ENCODE results near the gene PRX. TPM values are rescaled to one million over a fixed set of nuclear protein-coding genes. Genes with fewer than 3 reads are reported as not detected.

Gene PRX, protein sequence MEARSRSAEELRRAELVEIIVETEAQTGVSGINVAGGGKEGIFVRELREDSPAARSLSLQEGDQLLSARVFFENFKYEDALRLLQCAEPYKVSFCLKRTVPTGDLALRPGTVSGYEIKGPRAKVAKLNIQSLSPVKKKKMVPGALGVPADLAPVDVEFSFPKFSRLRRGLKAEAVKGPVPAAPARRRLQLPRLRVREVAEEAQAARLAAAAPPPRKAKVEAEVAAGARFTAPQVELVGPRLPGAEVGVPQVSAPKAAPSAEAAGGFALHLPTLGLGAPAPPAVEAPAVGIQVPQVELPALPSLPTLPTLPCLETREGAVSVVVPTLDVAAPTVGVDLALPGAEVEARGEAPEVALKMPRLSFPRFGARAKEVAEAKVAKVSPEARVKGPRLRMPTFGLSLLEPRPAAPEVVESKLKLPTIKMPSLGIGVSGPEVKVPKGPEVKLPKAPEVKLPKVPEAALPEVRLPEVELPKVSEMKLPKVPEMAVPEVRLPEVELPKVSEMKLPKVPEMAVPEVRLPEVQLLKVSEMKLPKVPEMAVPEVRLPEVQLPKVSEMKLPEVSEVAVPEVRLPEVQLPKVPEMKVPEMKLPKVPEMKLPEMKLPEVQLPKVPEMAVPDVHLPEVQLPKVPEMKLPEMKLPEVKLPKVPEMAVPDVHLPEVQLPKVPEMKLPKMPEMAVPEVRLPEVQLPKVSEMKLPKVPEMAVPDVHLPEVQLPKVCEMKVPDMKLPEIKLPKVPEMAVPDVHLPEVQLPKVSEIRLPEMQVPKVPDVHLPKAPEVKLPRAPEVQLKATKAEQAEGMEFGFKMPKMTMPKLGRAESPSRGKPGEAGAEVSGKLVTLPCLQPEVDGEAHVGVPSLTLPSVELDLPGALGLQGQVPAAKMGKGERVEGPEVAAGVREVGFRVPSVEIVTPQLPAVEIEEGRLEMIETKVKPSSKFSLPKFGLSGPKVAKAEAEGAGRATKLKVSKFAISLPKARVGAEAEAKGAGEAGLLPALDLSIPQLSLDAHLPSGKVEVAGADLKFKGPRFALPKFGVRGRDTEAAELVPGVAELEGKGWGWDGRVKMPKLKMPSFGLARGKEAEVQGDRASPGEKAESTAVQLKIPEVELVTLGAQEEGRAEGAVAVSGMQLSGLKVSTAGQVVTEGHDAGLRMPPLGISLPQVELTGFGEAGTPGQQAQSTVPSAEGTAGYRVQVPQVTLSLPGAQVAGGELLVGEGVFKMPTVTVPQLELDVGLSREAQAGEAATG (N-terminal part only)
- 3.0 TPM for polyA plus RNA-seq (2013)

GRCh38 chr19:40413291-40413845 lies at the start of gene PRX:
PRX (minus strand) TSS chr19:40413378; CDS start chr19:40407932, 5,446 bp downstream.
- Histone ChIP-seq H3K36me3 (ENCODE audit: control insufficient read depth in 4 of 4, insufficient read depth in 4 of 4, low read length in 3 of 4) (no peaks in the 10 kb centered on the region), H3K27ac (ENCODE audit: insufficient read depth in 1 of 2, low read depth in 1 of 2, low read length in 2 of 2, poor library complexity in 1 of 2, severe bottlenecking in 2 of 2) (no peak within 1 kb of the TSS), H3K4me1 (ENCODE audit: control extremely low read depth in 1 of 4, control insufficient read depth in 4 of 4, insufficient read depth in 4 of 4, low read length in 3 of 4) (peaks cover 5 to 83% (median 74%) of the 10 kb centered on the region in 4 experiments), H3K4me3 (ENCODE audit: control insufficient read depth in 1 of 7, extremely low read depth in 1 of 7, insufficient read depth in 4 of 7, low read depth in 2 of 7, low read length in 6 of 7) (peak within 1 kb of the TSS in 1 of 7 experiments; percentile 35), H3K9me3 (ENCODE audit: control extremely low read depth in 1 of 5, control insufficient read depth in 4 of 5, insufficient read depth in 2 of 5, low read depth in 1 of 5, low read length in 4 of 5) (no peaks in the 10 kb centered on the region), H3K27me3 (replicated peaks in 2 of 5; ENCODE audit: control insufficient read depth in 4 of 5, insufficient read depth in 5 of 5, low read length in 4 of 5) (no peaks in the 10 kb centered on the region)
- CTCF ChIA-PET: interaction anchor here (1.0 to 1.8 kb wide), 3 partner anchors 10 to 13 kb away, joined by 3 to 5 read pairs (median 4); partner anchors contain the start of gene SERTAD1
- WGBS (ENCODE audit: insufficient coverage): 28% methylated on average over 6 of the region's 18 CpGs
- DNase-seq: peak in 2 of 3 donors; percentile 49 to 59
- POLR2A ChIA-PET: interaction anchor here (1.7 kb wide), 1 partner anchor 13 kb away, joined by 5 read pairs; the partner anchor contains the start of gene SERTAD1

- H3K27me3 ChIP-seq (replicated peaks in 2 of 5; ENCODE audit: control insufficient read depth in 4 of 5, insufficient read depth in 5 of 5, low read length in 4 of 5): peaks cover 0 to 8% (median 3%) of the 10 kb centered on the region in 5 experiments
- WGBS (ENCODE audit: insufficient coverage): 51% methylated on average over 6 of the region's 7 CpGs
- ChIA-PET POLR2A (no interaction called here), CTCF (interaction anchor here (0.7 to 4.2 kb wide), 3 partner anchors 8 to 70 kb away, joined by 3 to 38 read pairs (median 4); no protein-coding TSS in a partner anchor)
- H3K9me3 ChIP-seq (ENCODE audit: control extremely low read depth in 1 of 5, control insufficient read depth in 4 of 5, insufficient read depth in 2 of 5, low read depth in 1 of 5, low read length in 4 of 5): no peaks in the 10 kb centered on the region
- no peak overlapping the region for H3K27ac ChIP-seq (ENCODE audit: insufficient read depth in 1 of 2, low read depth in 1 of 2, low read length in 2 of 2, poor library complexity in 1 of 2, severe bottlenecking in 2 of 2)
- no peak overlapping the region for H3K4me3 ChIP-seq (ENCODE audit: control insufficient read depth in 1 of 7, extremely low read depth in 1 of 7, insufficient read depth in 4 of 7, low read depth in 2 of 7, low read length in 6 of 7)
- H3K4me1 ChIP-seq (ENCODE audit: control extremely low read depth in 1 of 4, control insufficient read depth in 4 of 4, insufficient read depth in 4 of 4, low read length in 3 of 4): peaks cover 5 to 35% (median 23%) of the 10 kb centered on the region in 4 experiments
- peak in 2 of 3 donors; percentile 22 to 33 for DNase-seq
- peaks cover 0 to 5% (median 2%) of the 10 kb centered on the region in 4 experiments for H3K36me3 ChIP-seq (ENCODE audit: control insufficient read depth in 4 of 4, insufficient read depth in 4 of 4, low read length in 3 of 4)
Observed at GRCh38 chr19:40461669-40462221, 48.6 kb upstream of the PRX start.

- H3K27ac ChIP-seq (ENCODE audit: insufficient read depth in 1 of 2, low read depth in 1 of 2, low read length in 2 of 2, poor library complexity in 1 of 2, severe bottlenecking in 2 of 2): no peak overlapping the region
- CTCF ChIA-PET: no interaction called here
- WGBS (ENCODE audit: insufficient coverage): 100% methylated on average over 2 of the region's 3 CpGs
- H3K9me3 ChIP-seq (ENCODE audit: control extremely low read depth in 1 of 5, control insufficient read depth in 4 of 5, insufficient read depth in 2 of 5, low read depth in 1 of 5, low read length in 4 of 5): no peaks in the 10 kb centered on the region
- no peak overlapping the region for H3K4me3 ChIP-seq (ENCODE audit: control insufficient read depth in 1 of 7, extremely low read depth in 1 of 7, insufficient read depth in 4 of 7, low read depth in 2 of 7, low read length in 6 of 7)
- POLR2A ChIA-PET: no interaction called here
- peaks cover 5 to 22% (median 11%) of the 10 kb centered on the region in 4 experiments for H3K4me1 ChIP-seq (ENCODE audit: control extremely low read depth in 1 of 4, control insufficient read depth in 4 of 4, insufficient read depth in 4 of 4, low read length in 3 of 4)
- H3K27me3 ChIP-seq (replicated peaks in 2 of 5; ENCODE audit: control insufficient read depth in 4 of 5, insufficient read depth in 5 of 5, low read length in 4 of 5): no peaks in the 10 kb centered on the region
- no peak for DNase-seq
- H3K36me3 ChIP-seq (ENCODE audit: control insufficient read depth in 4 of 4, insufficient read depth in 4 of 4, low read length in 3 of 4): peaks cover 0 to 5% (median 3%) of the 10 kb centered on the region in 4 experiments
Observed at GRCh38 chr19:40460185-40460584, 47.0 kb upstream of the PRX start.

DNA sequence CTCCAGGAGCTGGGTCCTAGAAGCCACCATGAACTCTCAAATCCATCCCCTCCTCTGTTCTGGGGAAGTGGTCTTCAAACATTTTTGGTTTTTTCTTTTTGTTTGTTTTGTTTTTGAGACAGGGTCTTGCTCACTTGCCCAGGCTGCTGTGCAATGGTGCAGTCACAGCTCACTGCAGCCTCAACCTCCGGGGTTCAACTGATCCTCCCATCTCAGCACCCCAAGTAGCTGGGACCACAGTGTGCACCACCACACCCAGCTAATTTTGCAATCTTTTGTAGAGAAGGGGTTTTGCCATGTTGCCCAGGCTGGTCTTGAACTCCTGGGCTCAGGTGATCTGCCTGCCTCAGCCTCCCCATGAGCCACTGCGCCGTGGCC lies 45.4 kb upstream of the PRX start:
- no peak for DNase-seq
- Histone ChIP-seq H3K27me3 (replicated peaks in 2 of 5; ENCODE audit: control insufficient read depth in 4 of 5, insufficient read depth in 5 of 5, low read length in 4 of 5) (no peaks in the 10 kb centered on the region), H3K4me3 (ENCODE audit: control insufficient read depth in 1 of 7, extremely low read depth in 1 of 7, insufficient read depth in 4 of 7, low read depth in 2 of 7, low read length in 6 of 7) (no peak overlapping the region), H3K9me3 (ENCODE audit: control extremely low read depth in 1 of 5, control insufficient read depth in 4 of 5, insufficient read depth in 2 of 5, low read depth in 1 of 5, low read length in 4 of 5) (no peaks in the 10 kb centered on the region), H3K36me3 (ENCODE audit: control insufficient read depth in 4 of 4, insufficient read depth in 4 of 4, low read length in 3 of 4) (peaks cover 0 to 5% (median 4%) of the 10 kb centered on the region in 4 experiments), H3K27ac (ENCODE audit: insufficient read depth in 1 of 2, low read depth in 1 of 2, low read length in 2 of 2, poor library complexity in 1 of 2, severe bottlenecking in 2 of 2) (no peak overlapping the region), H3K4me1 (ENCODE audit: control extremely low read depth in 1 of 4, control insufficient read depth in 4 of 4, insufficient read depth in 4 of 4, low read length in 3 of 4) (peaks cover 0 to 12% (median 1%) of the 10 kb centered on the region in 4 experiments)
- WGBS (ENCODE audit: insufficient coverage): 100% methylated on average over 3 of the region's 3 CpGs
- CTCF ChIA-PET: no interaction called here
- POLR2A ChIA-PET: no interaction called here

GRCh38 chr19:40457953-40458596 lies 44.9 kb upstream of the PRX start:
- 99% methylated on average over 10 of the region's 27 CpGs for WGBS (ENCODE audit: insufficient coverage)
- Histone ChIP-seq H3K27me3 (replicated peaks in 2 of 5; ENCODE audit: control insufficient read depth in 4 of 5, insufficient read depth in 5 of 5, low read length in 4 of 5) (no peaks in the 10 kb centered on the region), H3K9me3 (ENCODE audit: control extremely low read depth in 1 of 5, control insufficient read depth in 4 of 5, insufficient read depth in 2 of 5, low read depth in 1 of 5, low read length in 4 of 5) (no peaks in the 10 kb centered on the region), H3K27ac (ENCODE audit: insufficient read depth in 1 of 2, low read depth in 1 of 2, low read length in 2 of 2, poor library complexity in 1 of 2, severe bottlenecking in 2 of 2) (no peak overlapping the region), H3K4me1 (ENCODE audit: control extremely low read depth in 1 of 4, control insufficient read depth in 4 of 4, insufficient read depth in 4 of 4, low read length in 3 of 4) (peaks cover 0 to 8% (median 1%) of the 10 kb centered on the region in 4 experiments), H3K4me3 (ENCODE audit: control insufficient read depth in 1 of 7, extremely low read depth in 1 of 7, insufficient read depth in 4 of 7, low read depth in 2 of 7, low read length in 6 of 7) (no peak overlapping the region), H3K36me3 (ENCODE audit: control insufficient read depth in 4 of 4, insufficient read depth in 4 of 4, low read length in 3 of 4) (peaks cover 0 to 5% (median 4%) of the 10 kb centered on the region in 4 experiments)
- CTCF ChIA-PET: no interaction called here
- POLR2A ChIA-PET: no interaction called here
- DNase-seq: no peak

DNA sequence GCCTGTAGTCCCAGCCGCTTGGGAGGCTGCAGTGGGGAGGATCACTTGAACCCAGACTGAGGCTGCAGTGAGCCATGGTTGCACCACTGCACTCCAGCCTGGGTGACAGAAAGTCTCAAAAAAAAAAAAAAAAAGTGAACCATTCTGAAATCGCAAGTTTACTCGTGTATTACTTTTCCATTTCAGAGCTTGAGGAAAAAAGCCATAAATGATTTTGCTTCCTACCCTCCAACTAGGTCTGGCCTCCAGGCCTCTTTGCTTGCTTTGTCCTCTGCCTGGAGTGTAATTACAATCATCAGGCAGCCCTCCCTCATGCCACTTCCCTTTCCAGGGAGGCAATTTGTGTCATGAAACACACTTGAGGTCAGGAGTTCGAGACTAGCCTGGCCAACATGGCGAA lies 43.9 kb upstream of the PRX start:
- WGBS (ENCODE audit: insufficient coverage): 100% methylated on average over 3 of the region's 5 CpGs
- Histone ChIP-seq H3K36me3 (ENCODE audit: control insufficient read depth in 4 of 4, insufficient read depth in 4 of 4, low read length in 3 of 4) (peaks cover 0 to 5% (median 4%) of the 10 kb centered on the region in 4 experiments), H3K4me3 (ENCODE audit: control insufficient read depth in 1 of 7, extremely low read depth in 1 of 7, insufficient read depth in 4 of 7, low read depth in 2 of 7, low read length in 6 of 7) (no peak overlapping the region), H3K9me3 (ENCODE audit: control extremely low read depth in 1 of 5, control insufficient read depth in 4 of 5, insufficient read depth in 2 of 5, low read depth in 1 of 5, low read length in 4 of 5) (no peaks in the 10 kb centered on the region), H3K27me3 (replicated peaks in 2 of 5; ENCODE audit: control insufficient read depth in 4 of 5, insufficient read depth in 5 of 5, low read length in 4 of 5) (no peaks in the 10 kb centered on the region), H3K4me1 (ENCODE audit: control extremely low read depth in 1 of 4, control insufficient read depth in 4 of 4, insufficient read depth in 4 of 4, low read length in 3 of 4) (peaks cover 0 to 6% (median 1%) of the 10 kb centered on the region in 4 experiments), H3K27ac (ENCODE audit: insufficient read depth in 1 of 2, low read depth in 1 of 2, low read length in 2 of 2, poor library complexity in 1 of 2, severe bottlenecking in 2 of 2) (no peak overlapping the region)
- CTCF ChIA-PET: interaction anchor here (0.6 to 6.8 kb wide), 2 partner anchors 7 to 322 kb away, joined by 3 to 38 read pairs; partner anchors contain the start of gene BLVRB
- POLR2A ChIA-PET: no interaction called here
- no peak for DNase-seq

Data from common myeloid progenitor, CD34-positive (primary cell).